GM12864 (cell line): ENCODE results near the gene ASPN.

Experiments used
- DNase-seq: peaks from one replicate; pipeline ENCODE4 v3.0.0-alpha.2; 2011; ENCODE audit warnings: low read depth
- H3K4me3 ChIP-seq: 2 replicates; pipeline ENCODE4 v1.5.1; 2011; ENCODE audit warnings: mild to moderate bottlenecking, low read depth, low read length, control low read depth
- TF ChIP-seq, protein P1 (sequence below): IDR thresholded peaks from 2 replicates; pipeline ENCODE4 v1.5.1; 2011; ENCODE audit warnings: low read depth, mild to moderate bottlenecking, moderate library complexity, low read length, control low read depth, inconsistent platforms; ENCODE audit errors: missing control alignments

Gene ASPN

DNA sequence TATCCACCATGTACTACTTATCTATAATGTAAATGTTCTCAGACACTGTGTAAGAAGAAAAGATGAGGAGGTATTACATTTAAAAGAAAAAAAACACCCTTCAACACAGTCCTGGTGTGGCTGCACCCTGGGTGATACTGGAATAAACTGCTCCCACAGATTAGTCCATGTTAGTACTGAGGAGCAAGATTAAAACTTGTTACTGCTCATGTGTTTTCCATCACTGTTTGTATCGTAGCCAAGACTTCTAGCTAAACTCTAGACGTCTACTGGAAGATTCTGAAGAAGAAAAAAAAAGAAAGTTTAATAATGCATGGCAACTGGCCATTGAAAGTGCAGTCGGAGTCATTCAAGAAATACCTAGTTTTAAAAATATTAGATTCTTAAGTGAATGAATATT lies at the start of gene ASPN:
Gene ASPN, minus strand, starts transcription at position 178 of the 400 bp plus-strand sequence.
- DNase-seq, result no peak
- TF ChIP-seq, protein P1, sequence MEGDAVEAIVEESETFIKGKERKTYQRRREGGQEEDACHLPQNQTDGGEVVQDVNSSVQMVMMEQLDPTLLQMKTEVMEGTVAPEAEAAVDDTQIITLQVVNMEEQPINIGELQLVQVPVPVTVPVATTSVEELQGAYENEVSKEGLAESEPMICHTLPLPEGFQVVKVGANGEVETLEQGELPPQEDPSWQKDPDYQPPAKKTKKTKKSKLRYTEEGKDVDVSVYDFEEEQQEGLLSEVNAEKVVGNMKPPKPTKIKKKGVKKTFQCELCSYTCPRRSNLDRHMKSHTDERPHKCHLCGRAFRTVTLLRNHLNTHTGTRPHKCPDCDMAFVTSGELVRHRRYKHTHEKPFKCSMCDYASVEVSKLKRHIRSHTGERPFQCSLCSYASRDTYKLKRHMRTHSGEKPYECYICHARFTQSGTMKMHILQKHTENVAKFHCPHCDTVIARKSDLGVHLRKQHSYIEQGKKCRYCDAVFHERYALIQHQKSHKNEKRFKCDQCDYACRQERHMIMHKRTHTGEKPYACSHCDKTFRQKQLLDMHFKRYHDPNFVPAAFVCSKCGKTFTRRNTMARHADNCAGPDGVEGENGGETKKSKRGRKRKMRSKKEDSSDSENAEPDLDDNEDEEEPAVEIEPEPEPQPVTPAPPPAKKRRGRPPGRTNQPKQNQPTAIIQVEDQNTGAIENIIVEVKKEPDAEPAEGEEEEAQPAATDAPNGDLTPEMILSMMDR, result no peak
- H3K4me3 ChIP-seq, result no peak within 1 kb of the TSS

- DNase-seq, result no peak
- H3K4me3 ChIP-seq, result no peak overlapping the region
- TF ChIP-seq, protein P1, result no peak
These were observed 48.6 kb upstream of the ASPN start for GRCh38 chr9:92530893-92531292.

GRCh38 chr9:92529124-92529523 lies 46.8 kb upstream of the ASPN start:
- DNase-seq, result no peak
- TF ChIP-seq, protein P1, result no peak
- H3K4me3 ChIP-seq, result no peak overlapping the region

- DNase-seq, result no peak
- TF ChIP-seq, protein P1, result no peak
- no peak overlapping the region for H3K4me3 ChIP-seq
These were observed 46.2 kb upstream of the ASPN start for GRCh38 chr9:92528522-92528849.

- no peak overlapping the region for H3K4me3 ChIP-seq
- DNase-seq, result no peak
- TF ChIP-seq, protein P1, result no peak
These were observed 45.7 kb upstream of the ASPN start for GRCh38 chr9:92527832-92528521.

DNA sequence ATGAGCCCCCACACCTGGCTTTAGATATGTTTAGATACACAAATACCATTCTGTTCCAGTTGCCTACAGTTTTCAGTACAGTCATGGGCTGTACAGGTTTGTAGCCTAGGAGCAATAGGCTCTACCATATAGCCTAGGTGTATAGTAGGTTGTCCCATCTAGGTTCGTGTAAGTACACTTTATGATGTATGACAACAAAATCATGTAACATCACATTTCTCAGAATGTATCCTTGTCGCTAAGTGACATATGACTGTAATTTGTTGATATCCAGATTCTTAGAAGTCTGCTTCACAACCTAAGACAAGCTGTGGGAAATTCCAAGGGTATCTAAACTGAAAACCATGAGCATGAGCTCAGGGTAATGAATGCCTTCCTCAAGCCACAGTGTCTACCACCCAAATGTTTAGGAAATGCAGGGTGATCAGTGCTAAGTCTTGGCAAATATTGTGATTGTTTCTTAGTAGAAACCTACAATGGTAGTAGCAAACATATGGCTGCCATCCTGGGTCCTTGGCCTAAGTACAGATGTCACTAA lies 45.1 kb upstream of the ASPN start:
- DNase-seq, result no peak
- H3K4me3 ChIP-seq, result no peak overlapping the region
- TF ChIP-seq, protein P1, result no peak

- TF ChIP-seq, protein P1, result no peak
- no peak overlapping the region for H3K4me3 ChIP-seq
- DNase-seq, result no peak
These were observed 43.0 kb upstream of the ASPN start for GRCh38 chr9:92525306-92525705.
